A549 treated with Mapracorat at 1 μM for 4 hours (cell line): Measurements from ENCODE around the gene RBCK1. TPM values are rescaled to one million over a fixed set of nuclear protein-coding genes. Genes with fewer than 3 reads are reported as not detected.

Experiments
- total RNA-seq: library from RNA; stranded (reverse); fragments of 200-300 nt; extraction: Qiagen RNA extraction; gene quantifications from 5 replicates; pipeline ENCODE4 v1.2.3, GENCODE V29; 2022

Gene RBCK1
- total RNA-seq, result 100 to 142 TPM (median 138 TPM) in 5 replicates

GRCh38 chr20:407953-408842 is at the start of gene RBCK1:
Gene RBCK1, plus strand, starts transcription at chr20:408299. Its CDS starts 459 bp downstream, at chr20:408758.

GRCh38 chr20:462199-462991 is 54.3 kb downstream of the RBCK1 start, which contains the start of gene TBC1D20:
Gene TBC1D20, minus strand, starts transcription at chr20:462533. Its CDS starts 128 bp downstream, at chr20:462405.

Other genes with a start within 250 kb of the RBCK1 start
- not detected in 5 replicates for gene DEFB128, start 218.6 kb upstream of the RBCK1 start, total RNA-seq
- gene DEFB129, start 181.0 kb upstream of the RBCK1 start, total RNA-seq, result not detected in 5 replicates
- not detected in 5 replicates for gene DEFB132, start 150.6 kb upstream of the RBCK1 start, total RNA-seq
- 11.0 to 12.2 TPM (median 11.9 TPM) in 5 replicates for gene C20orf96, start 117.5 kb upstream of the RBCK1 start, total RNA-seq
- gene ZCCHC3, start 110.7 kb upstream of the RBCK1 start, total RNA-seq, result 17.8 to 24.3 TPM (median 21.6 TPM) in 5 replicates
- gene SOX12, start 82.7 kb upstream of the RBCK1 start, total RNA-seq, result 18.3 to 27.5 TPM (median 26.0 TPM) in 5 replicates
- 57.7 to 65.0 TPM (median 62.1 TPM) in 5 replicates for gene NRSN2, start 61.2 kb upstream of the RBCK1 start, total RNA-seq
- gene TRIB3, start 27.5 kb upstream of the RBCK1 start, total RNA-seq, result 44.1 to 55.8 TPM (median 53.8 TPM) in 5 replicates
- gene TBC1D20, start 54.2 kb downstream of the RBCK1 start, total RNA-seq, result 30.9 to 34.9 TPM (median 33.9 TPM) in 5 replicates
- gene CSNK2A1, start 135.5 kb downstream of the RBCK1 start, total RNA-seq, result 131 to 157 TPM (median 146 TPM) in 5 replicates
- gene TCF15, start 202.0 kb downstream of the RBCK1 start, total RNA-seq, result not detected in 5 replicates
- gene SRXN1, start 244.9 kb downstream of the RBCK1 start, total RNA-seq, result 193 to 242 TPM (median 204 TPM) in 5 replicates